ENCODE results near the gene ZNF853. TPM values are rescaled to one million over a fixed set of nuclear protein-coding genes. Genes with fewer than 3 reads are reported as not detected.
A peak's percentile ranks its signal among the peaks of the same experiment; 100 is the strongest.
"Not testable (repeated sequence)": the region's sequence is repeated elsewhere in the genome, so short reads cannot be mapped to it uniquely, and the experiment has no call there.

Gene ZNF853
- 1.5 TPM for polyA plus RNA-seq

- peak within 1 kb of the TSS; percentile 74 to 92 (median 84) for H3K4me3 Mint-ChIP-seq
- H3K27ac Mint-ChIP-seq: peak within 1 kb of the TSS in 1 of 3 donors; percentile 31
- no peaks in the 10 kb centered on the region for H3K9me3 Mint-ChIP-seq
- peaks cover 10% of the 10 kb centered on the region for H3K27me3 Mint-ChIP-seq
- H3K4me1 Mint-ChIP-seq: peaks cover 10 to 14% (median 10%) of the 10 kb centered on the region in 3 donors
- peaks cover 1% of the 10 kb centered on the region for H3K36me3 Mint-ChIP-seq
These were observed at the start of gene ZNF853 for GRCh38 chr7:6614953-6615722. Gene ZNF853 (plus strand): TSS chr7:6615610. CDS start chr7:6616175, 565 bp downstream.

GRCh38 chr7:6565655-6566054, 49.8 kb upstream of the ZNF853 start:
- no peak overlapping the region for H3K4me3 Mint-ChIP-seq
- no peaks in the 10 kb centered on the region for H3K4me1 Mint-ChIP-seq
- no peaks in the 10 kb centered on the region for H3K36me3 Mint-ChIP-seq
- H3K9me3 Mint-ChIP-seq: no peaks in the 10 kb centered on the region
- H3K27me3 Mint-ChIP-seq: peaks cover 3% of the 10 kb centered on the region
- H3K27ac Mint-ChIP-seq: no peak overlapping the region

GRCh38 chr7:6567886-6568285, 47.5 kb upstream of the ZNF853 start:
- Mint-ChIP-seq H3K36me3 (no peaks in the 10 kb centered on the region), H3K4me3 (no peak overlapping the region)

GRCh38 chr7:6571160-6571779, 44.1 kb upstream of the ZNF853 start:
- H3K4me3 Mint-ChIP-seq: no peak overlapping the region

More at GRCh38 chr7:6567886-6568285, 47.5 kb upstream of the ZNF853 start:
- Mint-ChIP-seq H3K4me1 (no peaks in the 10 kb centered on the region), H3K27ac (no peak overlapping the region), H3K9me3 (no peaks in the 10 kb centered on the region), H3K27me3 (peaks cover 6% of the 10 kb centered on the region)

GRCh38 chr7:6575281-6576023, 40.0 kb upstream of the ZNF853 start:
- Mint-ChIP-seq H3K27me3 (peaks cover 4% of the 10 kb centered on the region), H3K9me3 (no peaks in the 10 kb centered on the region), H3K27ac (peak overlapping the region in 2 of 3 donors; percentile 19 to 79), H3K4me3 (peak overlapping the region in 2 of 4 donors; percentile 59 to 91), H3K4me1 (peaks cover 7 to 8% (median 8%) of the 10 kb centered on the region in 3 donors), H3K36me3 (peaks cover 1% of the 10 kb centered on the region)

More at GRCh38 chr7:6571160-6571779, 44.1 kb upstream of the ZNF853 start:
- peaks cover 6% of the 10 kb centered on the region for H3K27me3 Mint-ChIP-seq
- H3K9me3 Mint-ChIP-seq: no peaks in the 10 kb centered on the region
- peaks cover 0 to 2% (median 0%) of the 10 kb centered on the region in 3 donors for H3K4me1 Mint-ChIP-seq
- no peak overlapping the region for H3K27ac Mint-ChIP-seq
- no peaks in the 10 kb centered on the region for H3K36me3 Mint-ChIP-seq

GRCh38 chr7:6576024-6576866, 39.2 kb upstream of the ZNF853 start:
- peaks cover 4% of the 10 kb centered on the region for H3K27me3 Mint-ChIP-seq
- no peaks in the 10 kb centered on the region for H3K9me3 Mint-ChIP-seq
- peak overlapping the region; percentile 59 to 91 (median 72) for H3K4me3 Mint-ChIP-seq
- peaks cover 1% of the 10 kb centered on the region for H3K36me3 Mint-ChIP-seq
- peaks cover 9 to 14% (median 10%) of the 10 kb centered on the region in 3 donors for H3K4me1 Mint-ChIP-seq
- peak overlapping the region in 1 of 3 donors; percentile 79 for H3K27ac Mint-ChIP-seq

- Mint-ChIP-seq H3K27ac (peak overlapping the region in 2 of 3 donors; percentile 15 to 93), H3K4me3 (peak overlapping the region; percentile 86 to 96 (median 92)), H3K4me1 (peaks cover 12 to 21% (median 16%) of the 10 kb centered on the region in 3 donors)
- not testable (repeated sequence) for H3K27me3 Mint-ChIP-seq, H3K36me3 Mint-ChIP-seq, H3K9me3 Mint-ChIP-seq
These were observed 38.5 kb upstream of the ZNF853 start for GRCh38 chr7:6576867-6577368.

GRCh38 chr7:6577369-6578113, 37.9 kb upstream of the ZNF853 start, which contains the start of gene ZDHHC4:
Gene ZDHHC4 (plus strand): TSS chr7:6577454. CDS start chr7:6580562, 3,108 bp downstream.
- peaks cover 16 to 27% (median 23%) of the 10 kb centered on the region in 3 donors for H3K4me1 Mint-ChIP-seq
- peaks cover 1% of the 10 kb centered on the region for H3K36me3 Mint-ChIP-seq
- H3K9me3 Mint-ChIP-seq: no peaks in the 10 kb centered on the region
- peaks cover 3% of the 10 kb centered on the region for H3K27me3 Mint-ChIP-seq
- H3K4me3 Mint-ChIP-seq: peak within 1 kb of the TSS; percentile 86 to 96 (median 92)
- H3K27ac Mint-ChIP-seq: peak within 1 kb of the TSS; percentile 79 to 96 (median 93)

GRCh38 chr7:6578114-6579084, 37.0 kb upstream of the ZNF853 start:
- Mint-ChIP-seq H3K27ac (peak overlapping the region; percentile 15 to 96 (median 93)), H3K4me3 (peak overlapping the region; percentile 81 to 96 (median 88)), H3K36me3 (peaks cover 1% of the 10 kb centered on the region)

GRCh38 chr7:6579446-6579845, 36.0 kb upstream of the ZNF853 start:
- no peaks in the 10 kb centered on the region for H3K27me3 Mint-ChIP-seq
- peaks cover 16 to 27% (median 23%) of the 10 kb centered on the region in 3 donors for H3K4me1 Mint-ChIP-seq
- peak overlapping the region in 1 of 3 donors; percentile 15 for H3K27ac Mint-ChIP-seq
- no peaks in the 10 kb centered on the region for H3K9me3 Mint-ChIP-seq
- H3K36me3 Mint-ChIP-seq: peaks cover 2% of the 10 kb centered on the region
- H3K4me3 Mint-ChIP-seq: peak overlapping the region in 3 of 4 donors; percentile 63 to 91 (median 86)

More at GRCh38 chr7:6578114-6579084, 37.0 kb upstream of the ZNF853 start:
- Mint-ChIP-seq H3K9me3 (no peaks in the 10 kb centered on the region), H3K4me1 (peaks cover 16 to 27% (median 23%) of the 10 kb centered on the region in 3 donors), H3K27me3 (no peaks in the 10 kb centered on the region)

- not testable (repeated sequence) for H3K4me3 Mint-ChIP-seq, H3K9me3 Mint-ChIP-seq, H3K36me3 Mint-ChIP-seq, H3K27me3 Mint-ChIP-seq
- H3K4me1 Mint-ChIP-seq: peaks cover 10 to 26% (median 20%) of the 10 kb centered on the region in 3 donors
- peak overlapping the region; percentile 54 to 80 (median 73) for H3K27ac Mint-ChIP-seq
These were observed 29.5 kb upstream of the ZNF853 start for GRCh38 chr7:6585746-6586432.

- Mint-ChIP-seq H3K4me1 (peaks cover 2 to 15% (median 11%) of the 10 kb centered on the region in 3 donors), H3K27ac (peak overlapping the region in 2 of 3 donors; percentile 80 to 90), H3K9me3 (no peaks in the 10 kb centered on the region), H3K4me3 (peak overlapping the region in 3 of 4 donors; percentile 30 to 89 (median 38)), H3K27me3 (no peaks in the 10 kb centered on the region), H3K36me3 (peaks cover 7% of the 10 kb centered on the region)
These were observed 26.8 kb upstream of the ZNF853 start for GRCh38 chr7:6588566-6588965.
